ACC112 (cell line): ENCODE data around the gene CDC25C.
A peak's percentile ranks its signal among the peaks of the same experiment; 100 is the strongest.

Experiments used
- H2AFZ ChIP-seq: fragments of 200-600 bp; sonication (generic); one replicate; pipeline ENCODE4 v1.6.0; 2017; ENCODE audit warnings: antibody characterized with exemption, low read length; ENCODE audit not compliant: unreplicated experiment
- H3K27ac ChIP-seq: fragments of 200-600 bp; sonication (generic); 2 replicates; pipeline ENCODE4 v1.5.1; 2014; ENCODE audit warnings: low read depth, mild to moderate bottlenecking, antibody characterized with exemption, low read length, moderate library complexity
- H3K27me3 ChIP-seq: fragments of 200-600 bp; sonication (generic); 2 replicates; pipeline ENCODE4 v1.6.1; 2014; ENCODE audit warnings: mild to moderate bottlenecking, antibody characterized with exemption, low read length, moderate library complexity, mixed read lengths; ENCODE audit not compliant: insufficient read depth
- H3K36me3 ChIP-seq: fragments of 200-600 bp; sonication (generic); 2 replicates; pipeline ENCODE4 v1.6.1; 2016; ENCODE audit warnings: mild to moderate bottlenecking, antibody characterized with exemption, low read length, moderate library complexity, mixed read lengths; ENCODE audit not compliant: insufficient read depth
- H3K4me1 ChIP-seq: fragments of 200-600 bp; sonication (generic); one replicate; pipeline ENCODE4 v1.6.1; 2016; ENCODE audit warnings: low read length, mixed read lengths; ENCODE audit not compliant: insufficient read depth, unreplicated experiment, control insufficient read depth
- H3K4me3 ChIP-seq: fragments of 200-600 bp; sonication (generic); 2 replicates; pipeline ENCODE4 v1.5.1; 2014; ENCODE audit warnings: mild to moderate bottlenecking, low read depth, low read length
- H3K79me2 ChIP-seq: fragments of 200-600 bp; sonication (generic); one replicate; pipeline ENCODE4 v1.6.0; 2016; ENCODE audit warnings: low read length; ENCODE audit not compliant: control insufficient read depth, unreplicated experiment, insufficient read depth

CDC25C gene

DNA sequence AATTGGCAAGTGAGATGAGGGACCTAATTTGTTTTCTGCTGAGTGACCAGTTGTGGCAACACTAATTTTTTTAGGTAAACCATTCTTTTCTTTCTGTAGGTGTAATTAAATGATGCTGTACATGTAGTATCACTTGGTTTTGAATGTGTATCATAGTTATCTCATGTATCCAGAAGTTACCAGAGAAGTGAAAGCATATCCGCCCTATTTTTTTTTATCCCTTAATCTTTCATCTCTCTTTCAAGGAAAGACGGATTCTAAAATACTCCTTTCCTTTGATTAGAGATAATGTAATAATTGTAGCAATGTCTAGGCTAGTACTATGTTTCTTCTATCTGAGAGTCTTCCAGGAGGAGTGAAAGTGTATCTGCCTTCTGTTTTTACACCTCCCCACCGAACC is 28.0 kb upstream of the CDC25C start:
- no peak overlapping the region for H2AFZ ChIP-seq
- peaks cover 13% of the 10 kb centered on the region for H3K4me1 ChIP-seq
- H3K27ac ChIP-seq: no peak overlapping the region
- no peak overlapping the region for H3K4me3 ChIP-seq
- H3K79me2 ChIP-seq: peaks cover 81% of the 10 kb centered on the region
- H3K27me3 ChIP-seq: no peaks in the 10 kb centered on the region
- H3K36me3 ChIP-seq: no peaks in the 10 kb centered on the region

DNA sequence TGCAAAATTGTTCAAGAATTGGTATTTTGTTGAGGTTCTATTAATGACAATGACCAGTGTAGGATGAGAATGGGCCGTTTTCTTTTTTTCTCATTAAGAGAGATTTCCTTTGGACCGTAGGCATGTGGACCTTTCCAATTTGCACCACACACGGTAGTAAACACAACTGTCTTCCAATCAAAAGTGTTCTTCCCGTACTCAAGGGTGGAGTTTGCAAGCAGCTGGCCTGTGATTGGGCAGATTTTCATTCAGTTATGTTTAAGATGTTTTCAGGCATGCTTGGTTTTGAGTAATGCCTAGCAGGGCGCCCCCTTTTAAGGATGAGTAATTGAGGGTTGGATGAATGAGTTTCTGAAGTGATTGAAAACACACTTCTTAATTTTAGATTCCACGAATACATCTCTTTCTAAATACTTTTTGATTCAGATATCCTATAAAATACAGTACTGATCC is 23.3 kb upstream of the CDC25C start:
- Histone ChIP-seq H3K79me2 (peaks cover 58% of the 10 kb centered on the region), H3K4me3 (peak overlapping the region; percentile 97), H2AFZ (no peak overlapping the region), H3K4me1 (peaks cover 37% of the 10 kb centered on the region), H3K27ac (no peak overlapping the region), H3K36me3 (peaks cover 8% of the 10 kb centered on the region; the same call in 1 of the 2 replicates), H3K27me3 (no peaks in the 10 kb centered on the region)

DNA sequence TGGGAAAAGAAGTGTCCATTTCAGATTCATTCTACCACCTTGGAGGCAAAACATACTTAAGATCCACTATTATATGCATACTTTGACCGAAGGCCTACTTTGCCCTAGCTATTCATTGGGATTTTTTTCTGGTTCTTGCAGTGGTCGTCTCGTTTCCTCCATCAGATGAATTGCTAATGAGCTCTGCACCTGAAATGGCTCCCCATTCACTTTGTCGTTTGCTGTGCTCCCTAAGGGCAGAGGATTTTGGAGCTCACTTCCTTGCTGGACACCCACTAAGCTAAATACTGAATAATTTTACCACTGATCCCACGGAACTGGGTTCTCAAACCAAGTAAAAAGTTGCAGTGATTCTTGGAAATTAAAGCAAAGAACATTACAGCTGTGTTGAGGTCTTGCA is 22.8 kb upstream of the CDC25C start:
- no peak overlapping the region for H3K27ac ChIP-seq
- peak overlapping the region; percentile 17 for H2AFZ ChIP-seq
- H3K36me3 ChIP-seq: peaks cover 10% of the 10 kb centered on the region; the same call in 1 of the 2 replicates
- peak overlapping the region; percentile 97 for H3K4me3 ChIP-seq
- H3K27me3 ChIP-seq: no peaks in the 10 kb centered on the region
- H3K4me1 ChIP-seq: peaks cover 42% of the 10 kb centered on the region
- H3K79me2 ChIP-seq: peaks cover 52% of the 10 kb centered on the region

DNA sequence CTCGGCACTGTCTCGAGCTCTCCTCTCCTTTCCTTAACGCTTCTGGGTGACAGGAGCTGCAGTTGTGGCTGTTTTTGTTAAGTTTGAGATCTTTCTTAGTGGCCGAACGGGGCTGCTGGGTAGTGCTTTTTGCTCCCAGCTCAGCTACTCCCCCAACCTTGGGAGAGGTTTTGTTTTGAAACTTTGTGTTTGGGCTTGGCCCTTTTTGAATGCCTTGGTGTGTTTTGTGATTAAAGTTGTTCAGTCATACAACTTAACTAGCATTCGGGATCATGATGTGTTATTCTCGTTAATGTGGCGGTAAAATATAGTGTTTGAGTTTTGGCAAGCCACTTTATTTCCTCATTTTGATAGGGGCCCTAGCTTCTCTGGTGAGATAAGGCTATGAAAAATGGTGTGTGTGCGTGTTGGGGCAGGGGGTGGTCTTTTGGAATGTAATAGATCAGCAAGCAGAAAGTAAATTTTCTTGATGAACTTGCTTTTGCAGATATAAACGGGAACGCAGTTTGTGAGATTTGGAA is 22.0 kb upstream of the CDC25C start:
- Histone ChIP-seq H3K36me3 (peaks cover 18% of the 10 kb centered on the region; the same call in 1 of the 2 replicates), H3K27ac (peak overlapping the region; percentile 68), H3K79me2 (peaks cover 46% of the 10 kb centered on the region), H3K4me3 (peak overlapping the region; percentile 97), H3K27me3 (no peaks in the 10 kb centered on the region), H3K4me1 (peaks cover 42% of the 10 kb centered on the region), H2AFZ (peak overlapping the region; percentile 85)

DNA sequence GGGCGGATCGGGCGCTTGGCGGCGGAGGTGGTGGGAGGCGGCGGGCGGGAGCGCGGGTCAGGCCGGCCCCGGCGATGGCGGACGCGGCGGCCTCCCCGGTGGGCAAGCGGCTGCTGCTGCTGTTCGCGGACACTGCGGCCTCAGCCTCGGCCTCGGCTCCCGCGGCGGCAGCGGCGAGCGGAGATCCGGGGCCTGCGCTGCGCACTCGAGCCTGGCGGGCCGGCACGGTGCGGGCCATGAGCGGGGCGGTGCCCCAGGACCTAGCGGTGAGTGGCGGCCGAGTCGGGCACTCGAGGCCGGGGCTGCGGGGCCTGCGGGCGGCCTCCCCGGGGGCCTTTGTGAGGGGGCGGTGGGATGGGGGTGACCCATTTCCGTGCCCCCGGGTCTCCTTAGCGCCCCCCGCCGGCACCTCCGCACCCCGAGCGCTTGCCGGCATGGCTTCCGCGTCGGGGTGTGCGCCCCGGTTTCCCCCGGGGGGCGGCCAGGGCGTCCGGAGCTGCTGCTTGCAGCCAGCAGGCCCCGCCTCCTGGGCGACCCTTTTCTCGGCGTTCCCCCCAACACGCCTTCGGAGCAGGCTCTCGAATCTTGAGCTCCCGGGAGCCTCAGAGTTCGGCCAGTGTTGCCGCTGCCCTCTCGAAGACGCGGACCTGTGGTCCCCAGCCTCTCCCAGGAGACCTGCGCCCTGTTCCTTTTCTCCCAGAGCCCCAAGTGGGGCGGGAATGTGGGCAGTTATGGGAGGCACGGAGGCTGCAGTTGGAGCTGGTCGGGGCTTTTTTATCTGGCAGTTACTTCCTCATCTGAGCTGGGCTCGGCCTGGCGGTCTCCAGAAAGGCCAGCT is 21.3 kb upstream of the CDC25C start:
- H3K27me3 ChIP-seq: no peaks in the 10 kb centered on the region
- H3K4me3 ChIP-seq: peak overlapping the region; percentile 97
- H3K27ac ChIP-seq: peak overlapping the region; percentile 68
- peak overlapping the region; percentile 85 for H2AFZ ChIP-seq
- peaks cover 19% of the 10 kb centered on the region; the same call in 1 of the 2 replicates for H3K36me3 ChIP-seq
- peaks cover 42% of the 10 kb centered on the region for H3K4me1 ChIP-seq
- H3K79me2 ChIP-seq: peaks cover 46% of the 10 kb centered on the region

DNA sequence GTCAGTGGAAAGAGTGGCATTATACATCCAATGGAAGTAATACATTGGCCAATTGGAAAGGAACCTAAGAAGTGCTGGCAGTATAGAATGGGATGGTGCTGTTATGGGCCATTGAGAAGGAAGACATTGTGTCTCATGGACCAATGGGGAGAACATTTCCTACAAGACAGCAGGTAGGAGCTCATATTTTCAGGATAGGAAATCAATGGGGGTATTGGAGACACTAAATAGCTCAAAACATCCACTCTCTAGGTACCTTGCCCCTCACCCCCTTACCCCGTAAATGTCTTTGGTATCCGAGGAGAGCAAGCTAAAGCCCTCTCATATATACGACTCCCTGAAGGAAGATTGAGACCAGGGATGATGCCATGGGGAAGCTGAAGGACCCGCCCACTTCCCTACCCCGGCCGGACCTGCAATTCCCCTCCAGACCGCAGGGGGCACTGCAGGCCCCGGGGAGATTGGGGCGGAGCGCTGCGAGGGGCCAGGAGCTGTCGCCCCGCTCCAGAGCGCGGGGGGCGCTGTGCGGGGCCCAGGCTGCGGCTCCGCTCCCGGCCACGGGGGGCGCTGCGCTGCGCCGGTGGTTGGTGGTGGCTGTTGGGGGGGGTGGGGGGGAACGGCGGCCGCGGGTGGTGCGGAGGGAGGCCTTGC is 20.6 kb upstream of the CDC25C start, which contains the start of gene KDM3B:
TSS of gene KDM3B (plus strand) at position 615 of the 651 bp plus-strand sequence. CDS start 111 bp downstream, outside the sequence.
- Histone ChIP-seq H3K36me3 (peaks cover 27% of the 10 kb centered on the region; the same call in 1 of the 2 replicates), H3K27ac (peak within 1 kb of the TSS; percentile 68), H3K4me3 (peak within 1 kb of the TSS; percentile 97), H3K27me3 (no peaks in the 10 kb centered on the region), H3K79me2 (peaks cover 40% of the 10 kb centered on the region), H3K4me1 (peaks cover 42% of the 10 kb centered on the region), H2AFZ (peak within 1 kb of the TSS; percentile 85)

DNA sequence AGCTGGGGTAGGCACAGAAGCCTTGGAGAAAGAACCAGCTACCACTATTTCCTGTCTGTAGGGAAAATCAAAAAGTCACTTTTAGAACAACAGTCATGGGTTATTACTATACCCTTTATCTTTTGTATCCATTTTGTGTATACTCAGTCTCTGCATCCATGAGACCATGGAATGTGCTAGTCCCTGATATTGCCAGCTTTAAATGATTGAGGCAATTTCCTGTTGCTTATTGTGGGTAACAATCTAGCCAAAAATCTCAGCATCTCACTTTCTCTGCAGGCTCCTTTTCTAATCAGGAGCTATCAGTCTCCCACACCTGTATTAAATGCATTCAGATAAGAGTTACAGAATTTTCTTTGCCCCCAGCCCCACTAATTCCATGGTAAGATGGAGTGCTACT is 19.9 kb upstream of the CDC25C start:
- Histone ChIP-seq H3K4me3 (peak overlapping the region; percentile 4; the same call in 1 of the 2 replicates), H2AFZ (no peak overlapping the region), H3K36me3 (peaks cover 29% of the 10 kb centered on the region; the same call in 1 of the 2 replicates), H3K27me3 (no peaks in the 10 kb centered on the region), H3K79me2 (peaks cover 34% of the 10 kb centered on the region), H3K4me1 (peaks cover 42% of the 10 kb centered on the region), H3K27ac (peak overlapping the region; percentile 62)

DNA sequence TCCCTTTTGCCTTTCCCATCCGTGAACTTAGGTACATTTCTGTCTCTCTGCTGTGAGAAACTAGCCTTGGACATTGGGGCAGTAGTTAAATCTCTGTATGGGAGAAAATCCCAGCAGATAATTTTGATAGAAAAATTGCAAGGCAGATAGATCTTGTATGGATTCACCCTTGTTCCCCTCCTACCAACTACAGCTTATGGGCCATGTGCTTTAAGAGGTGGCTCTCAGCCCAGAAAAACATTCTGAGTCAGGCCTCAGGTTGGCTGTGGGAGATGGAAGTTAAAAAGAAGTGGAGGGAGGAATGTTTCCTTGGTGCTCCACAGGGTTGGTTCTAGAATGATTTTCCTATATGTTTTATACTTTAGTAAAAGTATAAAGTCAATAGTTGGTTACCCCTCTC is 19.5 kb upstream of the CDC25C start:
- Histone ChIP-seq H3K27ac (peak overlapping the region; percentile 62), H3K36me3 (peaks cover 29% of the 10 kb centered on the region), H3K4me1 (peaks cover 42% of the 10 kb centered on the region)

DNA sequence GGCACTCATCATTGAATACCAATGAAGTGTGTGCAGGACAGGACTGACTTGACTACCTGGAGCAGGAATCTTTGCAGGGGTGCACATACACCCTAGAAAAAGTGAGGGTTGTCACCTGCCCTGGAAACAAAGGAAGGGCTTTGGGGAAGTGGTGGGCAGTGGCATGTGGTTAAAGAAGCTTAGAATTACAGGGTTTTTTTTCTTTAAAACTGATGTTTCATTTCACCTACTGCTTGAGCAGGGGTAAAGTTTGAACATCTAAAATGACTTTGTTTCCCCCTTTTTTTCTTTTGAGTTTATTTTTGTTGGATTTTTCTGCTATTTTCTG is 18.9 kb upstream of the CDC25C start:
- Histone ChIP-seq H3K4me1 (peaks cover 37% of the 10 kb centered on the region), H3K27ac (peak overlapping the region; percentile 62)

More for the DNA sequence above, 19.5 kb upstream of the CDC25C start:
- Histone ChIP-seq H2AFZ (no peak overlapping the region), H3K79me2 (peaks cover 30% of the 10 kb centered on the region), H3K27me3 (no peaks in the 10 kb centered on the region), H3K4me3 (no peak overlapping the region)

DNA sequence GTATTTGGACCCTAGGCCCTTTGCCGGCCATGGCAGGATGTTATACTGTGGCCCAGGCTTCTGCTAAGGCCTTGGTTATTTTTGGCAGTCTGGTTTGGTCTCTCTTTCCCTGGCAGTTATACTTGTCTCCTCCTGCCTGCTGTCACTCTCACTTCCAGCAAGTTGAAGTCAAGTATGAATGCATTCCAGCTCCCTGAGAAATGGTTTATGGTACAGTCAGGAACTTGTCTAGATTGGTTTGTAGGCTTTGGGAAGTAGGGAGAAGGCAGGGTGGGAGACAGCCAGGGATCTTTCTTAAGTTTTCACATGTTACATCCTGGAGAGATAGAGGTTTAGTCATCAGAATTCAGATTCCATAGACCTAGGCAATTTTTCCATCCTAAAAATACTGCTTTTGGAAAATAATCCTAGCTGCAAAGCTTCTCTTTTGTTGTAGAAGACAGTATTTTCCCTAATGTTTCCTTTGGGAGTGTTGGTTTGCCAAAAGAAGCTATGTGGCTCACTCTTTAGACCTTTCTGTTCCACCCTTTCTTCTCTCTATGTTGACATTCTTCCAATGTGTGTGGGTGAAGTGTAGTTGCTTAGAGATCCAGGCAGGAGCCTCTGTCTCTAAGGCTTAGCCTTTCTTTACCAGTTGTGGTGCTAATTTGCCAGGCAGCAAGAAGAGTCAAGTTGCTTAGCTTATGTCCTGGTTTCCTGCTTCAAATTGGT is 18.4 kb upstream of the CDC25C start:
- peaks cover 40% of the 10 kb centered on the region for H3K36me3 ChIP-seq
- H3K27me3 ChIP-seq: no peaks in the 10 kb centered on the region
- peak overlapping the region; percentile 20; the same call in 1 of the 2 replicates for H3K27ac ChIP-seq
- H3K79me2 ChIP-seq: peaks cover 22% of the 10 kb centered on the region
- H2AFZ ChIP-seq: no peak overlapping the region
- peaks cover 32% of the 10 kb centered on the region for H3K4me1 ChIP-seq
- H3K4me3 ChIP-seq: no peak overlapping the region

More for the DNA sequence above, 18.9 kb upstream of the CDC25C start:
- no peak overlapping the region for H3K4me3 ChIP-seq
- no peaks in the 10 kb centered on the region for H3K27me3 ChIP-seq
- H2AFZ ChIP-seq: no peak overlapping the region
- H3K79me2 ChIP-seq: peaks cover 26% of the 10 kb centered on the region
- peaks cover 35% of the 10 kb centered on the region for H3K36me3 ChIP-seq
